H1 (cell line): ENCODE results near the gene PSMF1. TPM values are rescaled to one million over a fixed set of nuclear protein-coding genes. Genes with fewer than 3 reads are reported as not detected.

ENCODE experiments used
- CTCF ChIA-PET: fragments of 300-600 bp; sonication (Branson Sonifier 250); formaldehyde crosslinking; loops from one replicate; lab custom pipeline; 2021; ENCODE audit not compliant: partially characterized antibody; lab: Charles Lee
- POLR2A ChIA-PET: fragments of 300-600 bp; sonication (Branson Sonifier 250); formaldehyde crosslinking; loops from one replicate; lab custom pipeline; 2021; ENCODE audit warnings: inconsistent platforms; ENCODE audit not compliant: partially characterized antibody; lab: Charles Lee
- DNase-seq, 2 experiments: peaks; one replicate each; pipeline versions ENCODE4 v3.0.0 to v3.0.0-alpha.2; 2010 to 2022; ENCODE audit warnings: low spot score in 2 of 2, low read depth in 1 of 2, mixed read lengths in 1 of 2
- FAIRE-seq: peaks from 2 replicates; lab custom pipeline; 2011; peaks lifted over from hg19 to GRCh38; lab: Jason Lieb, UNC
- H2AFZ ChIP-seq: 2 replicates; pipeline ENCODE4 v1.8.1; 2012; ENCODE audit warnings: low read length, inconsistent platforms
- H2AK5ac ChIP-seq: 2 replicates; pipeline ENCODE4 v1.6.1; 2013; ENCODE audit warnings: low read depth, low read length
- H2BK120ac ChIP-seq: replicated peaks from 2 replicates; pipeline ENCODE3; 2013; ENCODE audit warnings: low read depth, low read length, inconsistent platforms
- H2BK12ac ChIP-seq: 2 replicates; pipeline ENCODE4 v1.6.1; 2013; ENCODE audit warnings: low read depth, low read length
- H2BK15ac ChIP-seq: 2 replicates; pipeline ENCODE4 v1.6.1; 2013; ENCODE audit warnings: low read length
- H2BK20ac ChIP-seq: 2 replicates; pipeline ENCODE4 v1.6.1; 2013; ENCODE audit warnings: low read length
- H2BK5ac ChIP-seq: 2 replicates; pipeline ENCODE4 v1.6.1; 2013; ENCODE audit warnings: low read depth, low read length
- H3K14ac ChIP-seq: 2 replicates; pipeline ENCODE4 v1.6.1; 2013; ENCODE audit warnings: inconsistent platforms; ENCODE audit not compliant: insufficient read length
- H3K18ac ChIP-seq: 2 replicates; pipeline ENCODE4 v1.6.1; 2013; ENCODE audit warnings: low read length; ENCODE audit errors: extremely low read depth
- H3K23ac ChIP-seq: 2 replicates; pipeline ENCODE4 v1.6.1; 2013; ENCODE audit warnings: inconsistent platforms; ENCODE audit not compliant: insufficient read length
- H3K23me2 ChIP-seq: 2 replicates; pipeline ENCODE4 v1.6.1; 2013; ENCODE audit warnings: low read depth, low read length
- H3K27ac ChIP-seq: 2 replicates; pipeline ENCODE4 v1.6.1; 2011; ENCODE audit warnings: low read depth, low read length, inconsistent platforms
- H3K27me3 ChIP-seq, 4 experiments: replicated peaks in 1 of 4; 1 replicate in 1 of 4; 2 replicates in 3 of 4; pipeline versions ENCODE4 v1.6.1 to v1.8.1; 2011 to 2013; ENCODE audit warnings: low read length in 3 of 4, mild to moderate bottlenecking in 3 of 4, inconsistent platforms in 2 of 4, mixed read lengths in 2 of 4, moderate library complexity in 1 of 4; ENCODE audit not compliant: control insufficient read depth in 3 of 4, insufficient read depth in 3 of 4; ENCODE audit errors: extremely low read depth in 1 of 4
- H3K36me3 ChIP-seq, 4 experiments: 2 replicates each; pipeline versions ENCODE4 v1.6.1 to v1.8.1; 2011 to 2013; ENCODE audit warnings: mild to moderate bottlenecking in 4 of 4, low read length in 3 of 4, moderate library complexity in 2 of 4, control low read depth in 1 of 4, inconsistent platforms in 1 of 4; ENCODE audit not compliant: insufficient read depth in 4 of 4, control insufficient read depth in 2 of 4
- H3K4ac ChIP-seq: replicated peaks from 2 replicates; pipeline ENCODE3; 2013; ENCODE audit warnings: low read length, low read depth, mixed read lengths, inconsistent platforms; ENCODE audit not compliant: insufficient read length
- H3K4me1 ChIP-seq, 4 experiments: replicated peaks in 1 of 4; 1 replicate in 1 of 4; 2 replicates in 3 of 4; pipeline versions ENCODE4 v1.6.1 to v1.8.1; 2011 to 2013; ENCODE audit warnings: low read length in 3 of 4, inconsistent platforms in 2 of 4, mixed read lengths in 1 of 4; ENCODE audit not compliant: insufficient read depth in 4 of 4, control insufficient read depth in 3 of 4
- H3K4me2 ChIP-seq, 2 experiments: 2 replicates each; pipeline versions ENCODE4 v1.6.1 to v1.8.1; 2011 to 2013; ENCODE audit warnings: low read depth in 2 of 2, low read length in 2 of 2, control low read depth in 1 of 2, inconsistent platforms in 1 of 2, mild to moderate bottlenecking in 1 of 2; ENCODE audit not compliant: insufficient read depth in 1 of 2
- H3K4me3 ChIP-seq, 4 experiments: fragments of 200-600, 300-600 bp in 1 of 4; sonication (generic), shearing (Covaris generic), sonication (Bioruptor Twin) in 1 of 4; 2 replicates each; pipeline versions ENCODE4 v1.5.1 to v1.8.1; 2011 to 2016; ENCODE audit warnings: low read length in 4 of 4, low read depth in 3 of 4, control low read depth in 2 of 4, inconsistent platforms in 2 of 4, mild to moderate bottlenecking in 2 of 4, mixed read lengths in 1 of 4, moderate library complexity in 1 of 4; ENCODE audit not compliant: insufficient read depth in 2 of 4; ENCODE audit errors: extremely low read depth in 1 of 4
- H3K56ac ChIP-seq: replicated peaks from 2 replicates; pipeline ENCODE3; 2013; ENCODE audit warnings: low read depth, mild to moderate bottlenecking, mixed read lengths, low read length, inconsistent platforms; ENCODE audit not compliant: insufficient read length
- H3K79me1 ChIP-seq: 2 replicates; pipeline ENCODE4 v1.6.1; 2013; ENCODE audit warnings: low read depth, low read length, control low read depth
- H3K79me2 ChIP-seq, 2 experiments: 2 replicates each; pipeline versions ENCODE4 v1.6.1 to v1.8.1; 2012 to 2013; ENCODE audit warnings: low read length in 2 of 2, mild to moderate bottlenecking in 2 of 2, inconsistent platforms in 1 of 2; ENCODE audit not compliant: insufficient read depth in 2 of 2, control insufficient read depth in 1 of 2
- H3K9ac ChIP-seq, 4 experiments: replicated peaks in 1 of 4; 1 replicate in 1 of 4; 2 replicates in 3 of 4; pipeline versions ENCODE4 v1.6.1 to v1.8.1; 2011 to 2013; ENCODE audit warnings: low read depth in 3 of 4, low read length in 3 of 4, control low read depth in 2 of 4, mild to moderate bottlenecking in 2 of 4, moderate library complexity in 2 of 4, inconsistent platforms in 1 of 4; ENCODE audit errors: extremely low read depth in 1 of 4
- H3K9me3 ChIP-seq, 2 experiments: 2 replicates each; pipeline versions ENCODE4 v1.6.1 to v1.8.1; 2012 to 2013; ENCODE audit warnings: mild to moderate bottlenecking in 2 of 2, moderate library complexity in 2 of 2, control low read depth in 1 of 2, inconsistent platforms in 1 of 2, low read depth in 1 of 2, low read length in 1 of 2, mixed read lengths in 1 of 2; ENCODE audit not compliant: insufficient read depth in 2 of 2
- H4K20me1 ChIP-seq, 2 experiments: replicated peaks in 1 of 2; 2 replicates each; pipeline versions ENCODE3 to v1.8.1; 2011 to 2013; ENCODE audit warnings: inconsistent platforms in 2 of 2, low read length in 2 of 2, mild to moderate bottlenecking in 1 of 2; ENCODE audit not compliant: insufficient read depth in 2 of 2, control insufficient read depth in 1 of 2
- H4K5ac ChIP-seq: 2 replicates; pipeline ENCODE4 v1.6.1; 2013; ENCODE audit warnings: low read length, low read depth, mixed read lengths, inconsistent platforms; ENCODE audit not compliant: insufficient read length
- H4K8ac ChIP-seq: 2 replicates; pipeline ENCODE4 v1.8.0; 2013; ENCODE audit warnings: mild to moderate bottlenecking, moderate library complexity, low read length, inconsistent platforms; ENCODE audit not compliant: insufficient read depth; ENCODE audit errors: extremely low read depth
- H4K91ac ChIP-seq: replicated peaks from 2 replicates; pipeline ENCODE3; 2013; ENCODE audit warnings: low read length, mixed read lengths, inconsistent platforms; ENCODE audit not compliant: insufficient read length
- ATF3 ChIP-seq: IDR thresholded peaks from 2 replicates; pipeline ENCODE4 v1.6.1; 2011; ENCODE audit warnings: low read depth, mild to moderate bottlenecking, low read length; ENCODE audit not compliant: insufficient read depth
- BCL11A ChIP-seq, 2 experiments: IDR thresholded peaks; one replicate each; pipeline ENCODE4 v1.6.1; 2011; ENCODE audit warnings: low read depth in 2 of 2, low read length in 2 of 2, mild to moderate bottlenecking in 2 of 2
- CBX8 ChIP-seq: fragments of 300-800, 300-1000 bp; sonication (generic); IDR thresholded peaks from 2 replicates; pipeline ENCODE4 v1.7.1; 2016; ENCODE audit warnings: low read depth, low read length, borderline replicate concordance
- CHD2 ChIP-seq: IDR thresholded peaks from 2 replicates; pipeline ENCODE4 v1.6.1; 2012; ENCODE audit warnings: low read length, improper control_type of control experiment
- CTCF ChIP-seq, 3 experiments: IDR thresholded peaks; 1 replicate in 2 of 3; 2 replicates in 1 of 3; pipeline versions ENCODE4 v1.5.1 to v1.6.1; 2011; ENCODE audit warnings: low read length in 3 of 3, mild to moderate bottlenecking in 3 of 3, inconsistent platforms in 2 of 3, low read depth in 1 of 3, moderate library complexity in 1 of 3; ENCODE audit not compliant: insufficient read depth in 1 of 3; ENCODE audit errors: control extremely low read depth in 1 of 3
- HDAC6 ChIP-seq: IDR thresholded peaks from one replicate; pipeline ENCODE4 v1.7.1; 2012; ENCODE audit warnings: low read depth, mild to moderate bottlenecking, inconsistent platforms, low read length, moderate library complexity
- KDM4A ChIP-seq: IDR thresholded peaks from one replicate; pipeline ENCODE4 v1.7.1; 2012; ENCODE audit warnings: low read depth, mild to moderate bottlenecking, moderate library complexity, low read length, inconsistent platforms; ENCODE audit not compliant: severe bottlenecking
- POLR2A ChIP-seq, 2 experiments: IDR thresholded peaks; 1 replicate in 1 of 2; 2 replicates in 1 of 2; pipeline ENCODE4 v1.6.1; 2011; ENCODE audit warnings: low read depth in 2 of 2, low read length in 2 of 2, mild to moderate bottlenecking in 2 of 2; ENCODE audit errors: control extremely low read depth in 1 of 2
- POLR2AphosphoS5 ChIP-seq: IDR thresholded peaks from 2 replicates; pipeline ENCODE4 v1.6.1; 2011; ENCODE audit warnings: low read depth, low read length
- SRF ChIP-seq: IDR thresholded peaks from 2 replicates; pipeline ENCODE4 v1.6.1; 2011; ENCODE audit warnings: mild to moderate bottlenecking, low read depth, low read length, moderate library complexity
- USF2 ChIP-seq: IDR thresholded peaks from 2 replicates; pipeline ENCODE4 v1.6.1; 2011; ENCODE audit warnings: low read length, improper control_type of control experiment
- WGBS, 2 experiments: shearing (Covaris generic) in 1 of 2; methylation state at CpG; one replicate each; pipeline versions ENCODE4 v1.1.6 to v1.1.7; 2013 to 2015; ENCODE audit warnings: low lambda C conversion rate in 2 of 2, mixed read lengths in 2 of 2, inconsistent platforms in 1 of 2, low coverage in 1 of 2, missing lambda C conversion rate in 1 of 2; ENCODE audit not compliant: insufficient replicate concordance in 2 of 2, insufficient coverage in 1 of 2, insufficient read length in 1 of 2; ENCODE audit errors: extremely low coverage in 1 of 2, missing lambda C conversion rate in 1 of 2; 5-methylcytosine and 5-hydroxymethylcytosine counted together
- polyA plus RNA-seq, 7 experiments: library from polyadenylated mRNA; depleted of rRNA in 3 of 7; stranded (reverse) in 5 of 7; unstranded in 2 of 7; fragments of >200 nt in 5 of 7; fragments of 200-250 nt in 2 of 7; gene quantifications; 1 replicate in 5 of 7; 2 replicates in 1 of 7; 4 replicates in 1 of 7; pipeline versions ENCODE4 v1.2.1 to v1.2.3, GENCODE V29; 2011 to 2013; ENCODE audit warnings: missing spikeins in 2 of 7, mixed read lengths in 2 of 7
- total RNA-seq: library from RNA; stranded (reverse); fragmentation: NEBNext Ultra II Directional; extraction: Animal tissue kit (Norgen Biotek cat#: 25700); gene quantifications from 2 replicates; pipeline ENCODE4 v1.2.1, GENCODE V29; 2021

PSMF1 gene
- total and polyA plus RNA-seq, 2 of the 8 experiments (the other 6 are each of a cell fraction or from before 2014, with no cell fraction given): 106 to 159 TPM

GRCh38 chr20:1197801-1198200 is 79.4 kb downstream of the PSMF1 start:
- no peak overlapping the region for H3K4me3 ChIP-seq
- no peaks in the 10 kb centered on the region for H3K4me1 ChIP-seq
- H3K4me2 ChIP-seq: no peak overlapping the region
- no peaks in the 10 kb centered on the region for H3K23me2 ChIP-seq
- ChIA-PET CTCF (interaction anchor here (4.1 kb wide), 1 partner anchor 11 kb away, joined by 17 read pairs; no protein-coding TSS in a partner anchor), POLR2A (no interaction called here)
- no peak overlapping the region for H3K56ac ChIP-seq
- H3K27me3 ChIP-seq: no peaks in the 10 kb centered on the region; a peak in 1 of 7 replicates
- no peak overlapping the region for H2AK5ac ChIP-seq
- no peaks in the 10 kb centered on the region; the same call in 1 of the 2 replicates for H3K79me1 ChIP-seq
- no peak overlapping the region for H3K27ac ChIP-seq
- H3K79me2 ChIP-seq: no peaks in the 10 kb centered on the region
- no peak overlapping the region for H4K91ac ChIP-seq
- H4K20me1 ChIP-seq: no peaks in the 10 kb centered on the region
- no peak overlapping the region for H3K18ac ChIP-seq
- WGBS, 2 experiments: 92% methylated on average over 7 of the region's 7 CpGs; no CpG with 5 or more reads in 1 of the 2 experiments
- H2BK120ac ChIP-seq: no peak overlapping the region
- no peak for DNase-seq
- no peak overlapping the region for H3K9ac ChIP-seq
- H2BK15ac ChIP-seq: no peak overlapping the region
- H4K5ac ChIP-seq: no peak overlapping the region
- H4K8ac ChIP-seq: no peak overlapping the region
- no peaks in the 10 kb centered on the region for H3K36me3 ChIP-seq
- no peak overlapping the region for H3K23ac ChIP-seq
- no peak for FAIRE-seq
- H2BK12ac ChIP-seq: no peak overlapping the region
- H3K14ac ChIP-seq: no peak overlapping the region
- H2BK5ac ChIP-seq: no peak overlapping the region
- H2BK20ac ChIP-seq: no peak overlapping the region
- no peaks in the 10 kb centered on the region for H3K9me3 ChIP-seq
- H2AFZ ChIP-seq: no peak overlapping the region
- H3K4ac ChIP-seq: no peak overlapping the region
- TF ChIP-seq HDAC6: no peak
- no peak for TF ChIP-seq BCL11A (IDR thresholded peaks at IDR 0.05; ENCODE audit: low read depth in 2 of 2, low read length in 2 of 2)
- TF ChIP-seq CHD2: no peak
- no peak for TF ChIP-seq USF2
- TF ChIP-seq CBX8: no peak
- TF ChIP-seq KDM4A: no peak
- no peak for TF ChIP-seq POLR2AphosphoS5
- TF ChIP-seq ATF3: no peak
- TF ChIP-seq POLR2A (IDR thresholded peaks at IDR 0.05; ENCODE audit: control extremely low read depth in 1 of 2, low read depth in 2 of 2, low read length in 2 of 2): no peak
- no peak for TF ChIP-seq CTCF (IDR thresholded peaks at IDR 0.05; ENCODE audit: control extremely low read depth in 1 of 3, insufficient read depth in 1 of 3, low read depth in 1 of 3, low read length in 3 of 3)
- TF ChIP-seq SRF: no peak
